BLaER1 (cell line): Measurements from ENCODE around the gene GABBR2.

Experiments used
- H3K27ac ChIP-seq: shearing (Covaris generic); formaldehyde crosslinking; 2 replicates; pipeline ENCODE4 v1.8.1; 2022
- H3K27me3 ChIP-seq: shearing (Covaris generic); formaldehyde crosslinking; 2 replicates; pipeline ENCODE4 v1.8.1; 2022
- H3K36me3 ChIP-seq: shearing (Covaris generic); formaldehyde crosslinking; 2 replicates; pipeline ENCODE4 v1.8.1; 2022
- H3K4me1 ChIP-seq: shearing (Covaris generic); formaldehyde crosslinking; 2 replicates; pipeline ENCODE4 v1.8.1; 2022
- H3K4me2 ChIP-seq: shearing (Covaris generic); formaldehyde crosslinking; 2 replicates; pipeline ENCODE4 v1.8.1; 2022
- H3K4me3 ChIP-seq: shearing (Covaris generic); formaldehyde crosslinking; 2 replicates; pipeline ENCODE4 v1.8.1; 2022
- H3K9ac ChIP-seq: shearing (Covaris generic); formaldehyde crosslinking; 2 replicates; pipeline ENCODE4 v1.8.1; 2022
- H3K9me3 ChIP-seq: shearing (Covaris generic); formaldehyde crosslinking; 2 replicates; pipeline ENCODE4 v1.8.1; 2022
- H4K20me1 ChIP-seq: shearing (Covaris generic); formaldehyde crosslinking; 2 replicates; pipeline ENCODE4 v1.8.1; 2022
- Cebpa-rat ChIP-seq: shearing (Covaris generic); IDR thresholded peaks from 2 replicates; pipeline ENCODE4 v1.8.1; 2022

GABBR2 gene

DNA sequence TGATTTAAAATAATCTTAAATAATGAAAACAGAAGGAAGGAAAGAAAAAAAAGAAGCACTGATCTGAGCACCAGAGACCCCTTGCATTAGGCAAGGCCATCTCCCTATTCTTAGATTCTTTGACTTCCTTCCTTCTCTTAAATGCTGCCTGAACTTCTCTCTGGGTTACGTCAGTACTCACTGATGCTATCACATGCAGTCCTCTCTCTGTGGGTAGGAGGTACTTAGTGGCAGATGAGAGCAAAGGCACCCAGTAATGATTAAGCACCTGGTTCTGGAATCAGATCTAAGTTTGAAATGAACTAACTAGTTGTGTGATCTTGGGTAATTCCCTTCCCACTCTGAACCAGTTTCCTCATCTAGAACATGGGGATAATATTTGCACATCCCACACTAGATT, 343.0 kb downstream of the GABBR2 start:
- no peak for TF ChIP-seq Cebpa-rat
- Histone ChIP-seq H3K9me3 (peaks cover 20% of the 10 kb centered on the region), H3K4me3 (no peak overlapping the region), H3K4me2 (no peak overlapping the region), H3K4me1 (no peaks in the 10 kb centered on the region), H4K20me1 (no peaks in the 10 kb centered on the region), H3K27ac (no peak overlapping the region), H3K27me3 (no peaks in the 10 kb centered on the region), H3K36me3 (no peaks in the 10 kb centered on the region), H3K9ac (no peak overlapping the region)

DNA sequence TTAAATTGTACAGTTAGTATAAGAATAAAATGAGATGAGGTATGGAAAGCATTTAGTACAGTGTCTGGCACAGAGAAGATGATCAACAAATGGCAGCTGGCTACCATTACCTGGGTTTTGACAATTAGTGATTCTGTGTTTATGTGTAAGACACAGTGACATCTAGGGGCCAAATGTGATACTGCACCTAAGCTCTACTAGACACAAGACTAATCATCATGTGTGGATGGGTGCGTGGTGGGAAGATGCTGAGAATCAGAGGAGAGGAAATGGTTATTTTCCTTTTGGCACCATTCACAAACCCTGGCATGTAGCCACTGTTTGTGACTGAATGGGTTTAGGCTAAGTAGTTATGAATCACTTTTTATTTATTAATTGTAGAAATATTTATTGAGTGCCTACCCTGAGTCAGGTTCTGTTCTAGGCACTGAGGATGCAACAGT, 343.5 kb downstream of the GABBR2 start:
- Histone ChIP-seq H3K4me3 (no peak overlapping the region), H3K4me2 (no peak overlapping the region), H3K4me1 (no peaks in the 10 kb centered on the region), H3K27me3 (no peaks in the 10 kb centered on the region), H3K27ac (no peak overlapping the region), H3K9me3 (peaks cover 20% of the 10 kb centered on the region), H4K20me1 (no peaks in the 10 kb centered on the region), H3K36me3 (no peaks in the 10 kb centered on the region), H3K9ac (no peak overlapping the region)
- TF ChIP-seq Cebpa-rat: no peak

DNA sequence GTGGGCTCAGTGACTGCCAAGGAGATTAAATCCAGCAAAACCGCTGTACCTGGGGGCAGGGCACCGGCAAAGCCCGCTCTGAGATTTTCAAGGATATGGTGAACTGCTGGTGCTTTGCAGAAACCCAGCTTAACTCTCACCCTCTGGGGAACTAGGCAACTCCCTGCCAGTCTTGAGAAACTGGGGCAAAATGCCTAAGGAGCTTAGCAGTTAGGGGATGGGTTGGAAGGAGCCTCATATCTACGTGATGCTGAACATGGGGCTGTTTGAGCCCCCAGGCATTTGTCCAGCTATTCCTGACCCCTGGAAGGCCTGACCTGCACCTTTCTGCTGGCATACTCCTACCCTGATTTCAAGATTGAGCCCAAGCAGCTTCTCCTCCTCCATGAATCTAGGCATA, 344.6 kb downstream of the GABBR2 start:
- Histone ChIP-seq H4K20me1 (no peaks in the 10 kb centered on the region), H3K27me3 (no peaks in the 10 kb centered on the region), H3K27ac (no peak overlapping the region), H3K9me3 (peaks cover 20% of the 10 kb centered on the region), H3K4me3 (no peak overlapping the region), H3K36me3 (no peaks in the 10 kb centered on the region), H3K4me1 (no peaks in the 10 kb centered on the region), H3K4me2 (no peak overlapping the region), H3K9ac (no peak overlapping the region)
- TF ChIP-seq Cebpa-rat: no peak

DNA sequence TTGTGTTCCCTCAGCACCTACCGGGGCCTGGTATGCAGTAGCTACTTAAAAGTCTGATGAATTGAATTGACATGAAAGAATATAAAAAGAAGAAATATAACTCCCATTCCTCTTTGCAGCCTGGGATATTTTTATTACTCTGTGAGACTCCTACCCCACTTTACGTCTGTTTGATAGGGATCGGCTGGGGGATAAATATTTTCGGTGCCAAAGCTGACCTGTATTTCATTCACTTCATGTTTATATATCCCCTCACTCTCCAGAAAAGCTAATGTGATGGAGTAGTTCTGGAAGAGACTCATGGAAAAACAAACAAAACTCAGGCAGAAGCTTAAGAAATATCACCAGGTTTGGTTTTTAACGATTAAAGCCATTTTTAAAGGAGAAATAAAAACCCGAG, 345.1 kb downstream of the GABBR2 start:
- Histone ChIP-seq H3K27me3 (no peaks in the 10 kb centered on the region), H3K4me1 (no peaks in the 10 kb centered on the region), H4K20me1 (no peaks in the 10 kb centered on the region), H3K4me2 (no peak overlapping the region), H3K9ac (no peak overlapping the region), H3K27ac (no peak overlapping the region), H3K36me3 (no peaks in the 10 kb centered on the region), H3K4me3 (no peak overlapping the region), H3K9me3 (peaks cover 20% of the 10 kb centered on the region)
- TF ChIP-seq Cebpa-rat: no peak

DNA sequence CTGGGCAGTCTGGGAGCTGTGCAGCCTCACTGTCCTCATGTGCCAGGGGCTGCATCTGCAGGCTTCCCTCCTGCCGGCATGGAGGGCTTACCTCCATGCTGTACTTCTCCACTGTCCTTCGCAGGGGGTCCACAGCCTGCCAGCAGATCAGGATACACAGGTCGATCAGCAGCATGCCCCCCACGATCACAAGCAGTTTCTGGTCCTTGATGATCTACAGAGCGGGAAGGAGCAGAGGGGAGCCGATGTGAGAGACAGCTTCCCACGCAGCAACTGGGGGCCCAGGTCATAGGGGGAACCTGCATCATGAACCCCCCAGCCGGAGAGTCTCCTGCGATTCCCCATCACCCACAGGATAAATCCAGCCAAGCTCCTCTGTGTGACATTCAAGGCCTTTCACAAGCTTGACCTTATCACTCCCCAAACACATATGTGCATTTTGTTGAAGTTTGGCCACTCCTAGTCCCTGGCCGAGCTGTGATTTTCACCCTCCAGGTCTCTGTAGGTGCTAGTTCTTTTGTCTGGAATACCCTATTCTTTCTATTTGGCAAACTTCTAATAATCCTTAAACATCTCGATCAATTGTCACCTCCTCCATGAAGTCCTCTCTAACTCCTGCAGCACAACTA, 346.0 kb downstream of the GABBR2 start:
- no peaks in the 10 kb centered on the region for H4K20me1 ChIP-seq
- no peak overlapping the region for H3K9ac ChIP-seq
- no peak overlapping the region for H3K4me2 ChIP-seq
- peaks cover 4% of the 10 kb centered on the region; the same call in 1 of the 2 replicates for H3K4me1 ChIP-seq
- H3K4me3 ChIP-seq: no peak overlapping the region
- no peak overlapping the region for H3K27ac ChIP-seq
- H3K9me3 ChIP-seq: peaks cover 20% of the 10 kb centered on the region
- no peak for TF ChIP-seq Cebpa-rat
- no peaks in the 10 kb centered on the region for H3K27me3 ChIP-seq
- H3K36me3 ChIP-seq: no peaks in the 10 kb centered on the region

DNA sequence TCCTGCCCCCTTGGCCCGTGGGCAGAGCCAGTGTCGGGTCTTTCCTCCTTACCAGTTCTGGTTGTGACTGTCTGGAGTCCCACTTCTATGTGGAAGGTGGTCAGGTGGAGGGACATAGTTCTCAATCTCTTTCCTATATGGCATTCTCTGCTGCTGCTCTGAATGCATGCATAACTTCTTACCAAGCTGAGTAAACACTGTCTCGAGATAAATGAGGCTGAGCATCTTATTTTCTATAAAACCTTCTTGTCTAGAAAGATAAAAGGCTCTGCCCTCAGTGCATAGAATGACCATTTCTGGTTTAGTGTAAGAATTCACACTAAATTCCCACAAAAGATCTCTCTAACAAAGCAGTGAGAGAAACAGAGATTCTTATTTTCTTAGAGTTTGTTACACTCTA, 347.1 kb downstream of the GABBR2 start:
- Histone ChIP-seq H3K4me3 (no peak overlapping the region), H3K36me3 (no peaks in the 10 kb centered on the region)

DNA sequence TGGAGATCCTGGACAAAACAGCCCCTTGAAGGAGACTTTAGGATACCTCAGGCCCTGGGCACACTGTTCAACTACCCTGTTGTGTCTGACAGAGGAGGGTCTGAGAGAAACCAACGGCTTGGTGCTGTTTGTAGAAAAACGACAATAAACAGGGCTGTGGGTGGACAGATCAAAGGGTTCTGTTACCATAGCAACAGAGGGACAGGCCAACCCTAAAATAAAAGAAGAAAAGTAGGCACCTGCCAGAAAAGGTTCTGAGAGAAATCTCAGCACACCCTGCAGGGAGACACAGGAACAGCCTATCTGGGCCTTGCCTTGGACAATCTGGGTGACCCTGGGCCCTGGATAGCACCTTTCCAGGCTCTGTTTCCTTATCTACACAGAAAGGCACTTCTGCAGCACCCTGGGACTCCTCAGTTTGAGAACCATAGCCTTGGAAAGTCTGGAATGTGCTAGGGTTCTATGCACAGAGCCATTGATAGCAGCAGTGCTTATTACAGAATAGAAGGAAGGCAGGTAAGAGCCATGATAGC, 348.5 kb downstream of the GABBR2 start:
- Histone ChIP-seq H4K20me1 (no peaks in the 10 kb centered on the region), H3K27ac (no peak overlapping the region), H3K27me3 (no peaks in the 10 kb centered on the region), H3K4me3 (no peak overlapping the region), H3K4me1 (peaks cover 8% of the 10 kb centered on the region; the same call in 1 of the 2 replicates), H3K4me2 (no peak overlapping the region), H3K36me3 (no peaks in the 10 kb centered on the region), H3K9me3 (peaks cover 10% of the 10 kb centered on the region), H3K9ac (no peak overlapping the region)
- no peak for TF ChIP-seq Cebpa-rat

More for the DNA sequence above, 347.1 kb downstream of the GABBR2 start:
- H3K4me1 ChIP-seq: peaks cover 8% of the 10 kb centered on the region; the same call in 1 of the 2 replicates
- H4K20me1 ChIP-seq: no peaks in the 10 kb centered on the region
- H3K27me3 ChIP-seq: no peaks in the 10 kb centered on the region
- TF ChIP-seq Cebpa-rat: no peak
- H3K4me2 ChIP-seq: no peak overlapping the region
- peaks cover 20% of the 10 kb centered on the region for H3K9me3 ChIP-seq
- H3K27ac ChIP-seq: no peak overlapping the region
- H3K9ac ChIP-seq: no peak overlapping the region

DNA sequence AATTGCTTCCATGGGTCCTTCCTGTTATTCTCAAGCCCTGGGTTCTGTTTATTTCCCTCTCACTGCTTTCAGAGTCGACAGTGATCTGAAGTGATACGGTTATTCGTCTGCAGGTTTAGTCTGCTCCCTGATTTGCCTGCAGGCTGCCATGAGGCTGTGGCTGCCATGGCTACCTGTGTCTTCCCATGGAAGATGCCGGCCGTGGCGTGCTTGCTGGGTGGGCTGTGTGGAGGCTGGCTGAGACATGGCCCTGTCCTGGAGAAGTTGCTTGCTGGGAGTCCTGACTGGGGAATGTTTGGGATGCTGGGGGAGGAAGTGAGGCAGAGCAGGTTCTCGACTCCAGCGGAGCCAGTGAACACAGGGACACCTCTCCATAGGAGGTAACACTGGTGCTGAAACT, 349.2 kb downstream of the GABBR2 start:
- no peak overlapping the region for H3K4me3 ChIP-seq
- H3K36me3 ChIP-seq: no peaks in the 10 kb centered on the region
- TF ChIP-seq Cebpa-rat: no peak
- H3K27ac ChIP-seq: no peak overlapping the region
- no peak overlapping the region for H3K4me2 ChIP-seq
- H4K20me1 ChIP-seq: no peaks in the 10 kb centered on the region
- H3K4me1 ChIP-seq: peaks cover 8% of the 10 kb centered on the region; the same call in 1 of the 2 replicates
- 0 out of 2 replicates have a peak, but pooled peaks cover 3% of the 10 kb centered on the region for H3K9me3 ChIP-seq
- no peaks in the 10 kb centered on the region for H3K27me3 ChIP-seq
- H3K9ac ChIP-seq: no peak overlapping the region

DNA sequence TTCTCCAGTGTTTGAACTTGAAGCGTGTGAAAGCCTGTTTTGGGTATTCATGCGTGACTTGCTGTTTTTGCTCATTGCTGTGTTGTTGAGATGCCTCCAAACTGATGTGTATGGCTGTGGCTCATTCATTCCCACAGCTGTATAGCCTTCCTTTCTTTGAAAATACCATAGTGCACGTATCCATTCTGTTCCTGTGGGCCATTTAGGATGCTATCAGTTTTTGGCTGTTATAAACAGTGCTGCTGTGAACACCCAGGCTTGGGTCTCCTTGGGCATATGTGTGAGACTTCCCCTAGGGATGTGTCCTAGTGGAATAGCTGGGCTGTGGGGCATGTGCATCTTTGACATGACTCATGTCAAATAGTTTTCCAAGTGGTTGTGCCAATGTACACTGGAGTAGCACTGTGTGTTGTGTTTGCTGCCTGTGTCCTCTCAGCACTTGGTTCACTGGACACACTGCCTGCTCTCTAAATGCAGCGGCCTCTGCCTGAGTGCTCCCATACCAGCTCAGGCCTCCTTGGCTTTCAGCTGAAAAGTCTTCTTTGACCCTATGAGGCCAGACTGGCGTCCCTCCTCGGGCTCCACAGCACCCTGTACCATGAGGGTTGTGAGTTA, 350.7 kb downstream of the GABBR2 start:
- Histone ChIP-seq H3K4me2 (no peak overlapping the region), H3K4me3 (no peak overlapping the region), H3K27me3 (no peaks in the 10 kb centered on the region), H3K36me3 (no peaks in the 10 kb centered on the region), H3K27ac (no peak overlapping the region), H3K9ac (no peak overlapping the region), H4K20me1 (no peaks in the 10 kb centered on the region), H3K9me3 (0 out of 2 replicates have a peak, but pooled peaks cover 3% of the 10 kb centered on the region), H3K4me1 (peaks cover 8% of the 10 kb centered on the region; the same call in 1 of the 2 replicates)
- TF ChIP-seq Cebpa-rat: no peak

DNA sequence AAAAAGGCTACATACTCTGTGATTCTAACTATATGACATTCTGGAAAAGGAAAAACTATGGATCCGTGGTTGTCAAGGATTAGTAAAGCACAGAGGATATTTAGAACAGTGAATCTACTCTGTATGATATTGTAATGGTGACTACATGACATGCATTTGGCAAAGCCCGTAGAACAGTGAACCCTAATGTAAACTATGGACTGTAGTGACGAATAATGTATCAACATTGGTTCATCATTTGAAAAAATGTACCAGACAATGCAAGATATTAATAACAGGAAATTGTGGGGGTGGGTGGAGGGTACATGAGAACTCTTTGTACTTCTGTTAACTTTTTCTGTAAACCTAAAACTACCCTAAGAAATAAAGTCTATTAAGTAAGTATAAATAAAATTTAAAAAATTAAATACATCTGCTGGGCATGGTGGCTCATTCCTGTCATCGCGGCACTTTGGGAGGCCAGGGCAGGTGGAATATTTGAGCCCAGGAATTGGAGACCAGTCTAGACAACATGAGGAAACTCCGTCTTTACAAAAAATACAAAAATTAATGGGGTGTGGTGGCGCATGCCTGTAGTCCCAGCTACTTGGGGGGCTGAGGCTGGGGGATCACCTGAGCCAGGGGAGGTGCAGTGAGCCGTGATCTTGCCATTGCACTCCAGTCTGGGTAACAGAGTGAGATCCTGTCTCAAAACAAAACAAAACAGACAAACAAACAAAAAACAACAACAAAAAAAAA, 351.6 kb downstream of the GABBR2 start:
- Histone ChIP-seq H3K9me3 (peaks cover 9% of the 10 kb centered on the region), H4K20me1 (no peaks in the 10 kb centered on the region), H3K36me3 (no peaks in the 10 kb centered on the region), H3K4me3 (no peak overlapping the region), H3K4me2 (no peak overlapping the region), H3K4me1 (peaks cover 8% of the 10 kb centered on the region; the same call in 1 of the 2 replicates), H3K27me3 (no peaks in the 10 kb centered on the region), H3K27ac (no peak overlapping the region), H3K9ac (no peak overlapping the region)
- no peak for TF ChIP-seq Cebpa-rat
